ENCODE measurements around the gene PMVK.

The PMVK gene

DNA sequence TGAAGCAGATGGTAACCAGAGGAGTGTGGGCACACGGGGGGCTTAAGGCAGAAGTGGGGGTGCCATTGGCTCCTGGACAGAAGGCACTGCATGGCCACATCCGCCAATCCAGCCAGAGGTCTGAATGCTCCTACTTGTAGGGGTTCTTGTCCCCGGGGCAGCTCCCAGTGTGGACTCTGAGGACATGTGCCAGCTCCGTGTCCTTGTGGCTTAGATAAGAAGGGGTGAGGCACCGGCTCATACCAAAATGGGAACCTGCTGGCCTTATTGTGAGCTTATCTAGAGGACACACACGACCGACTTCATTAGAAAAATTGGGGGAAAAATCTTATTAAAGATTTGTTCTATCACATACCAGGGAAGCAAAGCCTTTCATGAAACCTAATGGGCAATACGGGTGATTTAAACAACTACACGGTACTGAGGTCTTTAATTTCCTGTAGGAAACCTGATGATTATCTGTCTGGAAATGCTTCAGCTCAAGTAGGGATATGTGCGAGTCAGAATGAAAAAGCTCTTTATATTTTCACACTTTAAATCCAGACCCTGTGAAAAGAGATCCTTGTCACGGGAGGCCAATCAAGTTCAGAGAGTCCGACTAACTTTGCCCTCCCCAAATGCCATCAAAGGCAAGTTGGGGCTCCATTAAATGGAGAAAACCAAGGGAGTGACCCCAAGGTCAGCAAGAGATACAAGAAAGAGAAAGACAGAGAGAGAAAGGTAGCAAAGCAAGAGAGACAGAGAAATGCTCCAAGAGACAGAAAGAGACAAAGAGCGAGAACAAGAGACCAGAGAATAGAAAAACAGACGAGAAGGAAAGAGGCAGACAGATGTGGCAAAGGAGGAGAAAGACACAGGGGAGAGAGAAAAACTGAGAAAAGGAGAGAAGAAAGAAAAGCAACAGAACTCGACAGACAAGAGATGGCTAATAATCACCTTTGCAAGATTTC lies 52.3 kb downstream of the PMVK start:
- no peak for DNase-seq (ENCODE audit: extremely low read depth in 1 of 2, low read depth in 1 of 2)

DNA sequence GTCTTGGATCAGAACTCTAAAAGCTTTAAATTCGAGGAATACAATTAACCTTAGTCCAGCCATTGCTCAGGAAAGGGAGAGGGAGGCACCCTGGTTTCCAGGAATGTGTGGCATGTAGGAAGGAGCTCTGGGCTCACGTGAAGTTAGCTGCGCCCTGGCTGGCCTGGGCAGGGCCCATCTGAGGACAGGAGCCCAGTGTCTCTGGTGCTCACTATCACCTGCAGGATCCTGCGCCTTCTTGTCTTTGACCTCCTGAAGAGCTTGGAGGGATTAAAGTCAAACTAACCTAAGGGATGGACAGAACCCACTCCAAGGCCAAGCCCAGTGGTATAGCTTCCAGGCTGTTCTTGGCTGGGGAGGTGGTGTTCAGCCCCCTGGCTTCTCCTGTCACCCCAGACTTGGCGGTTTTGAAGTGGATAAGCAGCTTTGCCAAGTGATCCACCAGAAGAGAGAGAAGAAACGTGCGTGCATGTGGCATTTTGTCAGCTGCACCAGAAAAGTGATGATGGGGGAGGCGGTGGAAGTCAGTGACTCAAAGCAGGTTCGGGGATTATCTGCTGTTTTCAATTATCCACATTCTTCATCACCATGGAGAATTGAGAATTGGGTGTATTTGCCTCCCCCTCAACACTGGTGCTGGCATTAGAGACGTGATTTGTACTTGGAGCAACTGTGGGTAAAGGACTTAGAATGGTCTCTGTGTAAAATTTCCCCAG lies 54.5 kb downstream of the PMVK start:
- DNase-seq (ENCODE audit: extremely low read depth in 1 of 2, low read depth in 1 of 2), result no peak

DNA sequence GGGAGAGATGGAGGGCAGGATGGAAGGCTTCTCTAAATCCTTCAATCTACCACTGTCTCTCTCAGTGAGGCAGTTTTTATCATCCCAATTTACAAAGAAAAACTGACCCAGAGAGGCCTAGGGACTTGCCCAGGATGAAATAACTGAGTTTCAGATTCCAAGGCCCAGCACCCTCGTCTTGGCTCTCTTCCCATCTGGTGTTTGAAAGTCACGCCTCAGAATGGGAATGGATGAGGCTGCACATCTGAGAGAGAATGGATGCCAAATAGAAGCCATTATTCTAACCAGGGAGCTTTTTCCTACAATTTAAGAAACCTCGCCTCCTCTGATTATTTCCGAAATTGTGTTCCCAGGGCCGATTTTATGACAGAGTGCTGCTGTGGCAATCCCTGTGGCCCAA lies 55.8 kb downstream of the PMVK start:
- DNase-seq (ENCODE audit: extremely low read depth in 1 of 2, low read depth in 1 of 2), result no peak

DNA sequence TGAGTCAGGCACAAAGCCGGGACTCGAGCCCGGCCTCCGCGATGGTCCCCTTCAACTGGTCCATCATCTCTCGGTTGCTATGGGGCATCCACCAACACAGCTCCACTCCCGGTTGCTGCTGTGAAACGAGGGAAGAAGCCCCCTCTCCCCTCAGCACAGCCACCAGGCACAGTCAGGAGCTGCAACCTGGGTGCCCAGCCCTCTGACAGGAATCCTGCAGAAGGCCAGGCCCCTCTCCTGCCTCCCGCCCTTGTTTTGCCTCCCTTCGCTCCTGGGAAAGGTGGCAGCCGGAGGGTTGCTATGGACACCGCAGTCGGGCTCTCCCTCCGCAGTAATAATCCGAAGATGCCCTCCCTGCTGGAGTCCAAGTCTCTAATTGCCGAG lies 57.5 kb downstream of the PMVK start:
- no peak for DNase-seq (ENCODE audit: extremely low read depth in 1 of 2, low read depth in 1 of 2)

DNA sequence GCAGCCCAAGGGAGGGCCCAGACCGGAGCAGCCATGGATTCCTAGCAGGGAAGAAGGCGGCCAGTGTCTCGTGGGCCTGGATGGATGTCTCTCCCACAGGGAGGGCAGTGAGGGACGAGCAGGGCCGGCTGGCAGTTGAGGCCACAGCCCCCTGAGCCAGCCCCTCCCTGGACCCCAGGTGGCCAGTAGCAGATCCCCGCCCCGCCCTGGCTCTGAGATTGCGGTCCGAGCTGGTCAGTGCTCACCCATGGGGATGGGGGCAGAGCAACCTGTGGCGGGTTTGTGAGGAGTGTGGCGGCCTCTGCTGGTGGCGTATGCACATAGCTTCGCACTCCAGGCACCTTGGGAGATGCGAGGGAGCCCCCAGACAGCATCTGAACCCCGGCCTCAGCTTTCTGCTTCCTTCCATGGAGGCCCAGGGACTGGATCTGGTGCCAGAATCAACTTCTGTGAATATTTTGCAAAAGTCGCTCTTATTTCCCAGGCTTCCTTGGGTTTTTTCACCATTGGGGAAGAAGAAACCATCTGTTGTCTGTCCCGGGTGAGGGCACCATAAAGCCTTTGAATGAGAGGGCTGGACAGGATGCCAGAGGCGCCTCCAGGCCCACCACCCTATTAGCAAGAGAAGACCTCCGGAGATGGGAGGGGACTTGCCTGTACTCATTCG lies 58.0 kb downstream of the PMVK start:
- peak; percentile 14 to 56 for DNase-seq (ENCODE audit: extremely low read depth in 1 of 2, low read depth in 1 of 2)

DNA sequence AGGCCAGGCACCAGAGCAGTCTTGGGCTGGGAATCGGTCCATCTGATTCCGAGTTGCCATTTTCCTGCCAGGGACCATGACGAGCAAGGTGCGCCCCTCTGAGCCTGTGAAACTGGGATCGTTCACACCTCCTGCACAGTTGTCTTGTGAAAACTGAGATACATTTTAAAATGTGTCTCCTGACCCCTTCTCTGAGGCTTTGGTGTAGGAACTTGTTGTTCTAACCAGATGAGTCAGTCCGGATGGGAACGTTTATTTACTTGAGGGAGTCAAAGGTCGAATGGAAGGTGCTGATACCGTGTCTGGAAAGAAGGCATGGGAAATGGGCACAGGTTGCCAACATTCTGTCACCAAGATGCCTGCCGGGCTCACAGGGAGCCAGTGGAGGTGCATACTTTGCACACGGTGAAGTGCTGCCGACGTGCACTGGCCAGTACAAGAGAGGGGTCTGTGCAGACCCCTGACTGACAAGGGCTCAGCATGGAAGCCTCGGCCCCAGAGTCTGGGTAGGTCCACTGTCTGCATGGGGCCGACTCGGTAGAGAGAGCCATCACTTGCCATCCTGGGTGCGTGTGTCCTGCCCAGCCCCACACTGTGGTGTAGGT lies 59.0 kb downstream of the PMVK start:
- DNase-seq (ENCODE audit: extremely low read depth in 1 of 2, low read depth in 1 of 2), result no peak

DNA sequence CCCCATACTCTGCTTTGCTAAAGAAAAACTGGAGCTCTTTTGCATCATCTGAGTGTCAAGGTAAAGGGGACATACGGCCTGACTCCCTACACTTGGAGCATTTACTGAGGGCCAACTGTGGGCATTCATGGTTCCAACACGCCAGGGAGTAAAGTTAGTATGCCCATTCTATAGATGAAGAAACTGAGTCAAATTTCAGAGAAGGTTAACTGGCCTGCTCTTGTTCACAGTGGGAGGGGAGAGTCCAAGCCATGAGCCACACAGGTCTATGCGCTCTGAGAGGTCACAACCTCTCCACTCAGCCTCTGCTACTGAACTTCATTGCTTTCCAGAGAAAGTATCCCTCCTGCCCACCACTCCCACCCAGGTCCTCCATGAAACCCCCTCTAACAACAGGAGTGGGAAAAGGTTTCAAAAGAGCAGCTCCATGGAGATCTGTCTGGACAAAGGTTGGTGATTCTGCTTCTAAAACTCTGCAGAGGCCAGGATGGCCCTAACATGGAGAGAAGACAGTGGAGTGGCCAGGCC lies 59.6 kb downstream of the PMVK start:
- DNase-seq (ENCODE audit: extremely low read depth in 1 of 2, low read depth in 1 of 2), result no peak

Data from activated CD8-positive, alpha-beta memory T cell treated with anti-CD3 and anti-CD28 coated beads for 1 hour (primary cell).